Smooth muscle cell (in vitro differentiated cells): ENCODE results near the gene PEMT. TPM values are rescaled to one million over a fixed set of nuclear protein-coding genes. Genes with fewer than 3 reads are reported as not detected.

Experiments
- DNase-seq: peaks from one replicate; lab custom pipeline; 2025; ENCODE audit not compliant: unreplicated experiment; lab: John Stamatoyannopoulos, UW
- H2AFZ ChIP-seq: fragments of 200-600 bp; sonication (generic); 2 replicates; pipeline ENCODE4 v1.6.0; 2016; ENCODE audit warnings: antibody characterized with exemption, low read depth, mild to moderate bottlenecking
- H3F3A ChIP-seq: fragments of 200-600 bp; sonication (generic); 2 replicates; pipeline ENCODE4 v1.6.0; 2017; ENCODE audit warnings: antibody characterized with exemption, low read depth
- H3K27ac ChIP-seq: fragments of 200-600 bp; sonication (generic); 2 replicates; pipeline ENCODE4 v1.5.1; 2016; ENCODE audit warnings: low read depth, mild to moderate bottlenecking
- H3K27me3 ChIP-seq: fragments of 200-600 bp; sonication (generic); 2 replicates; pipeline ENCODE4 v1.6.1; 2016; ENCODE audit warnings: low read depth, mild to moderate bottlenecking
- H3K36me3 ChIP-seq: fragments of 200-600 bp; sonication (generic); 2 replicates; pipeline ENCODE4 v1.5.1; 2016; ENCODE audit warnings: low read depth
- H3K4me1 ChIP-seq: fragments of 200-600 bp; sonication (generic); 2 replicates; pipeline ENCODE4 v1.5.1; 2016; ENCODE audit warnings: low read depth
- H3K4me2 ChIP-seq: fragments of 200-600 bp; sonication (generic); 2 replicates; pipeline ENCODE4 v1.6.0; 2016; ENCODE audit warnings: mild to moderate bottlenecking
- H3K4me3 ChIP-seq: fragments of 200-600 bp; sonication (generic); 2 replicates; pipeline ENCODE4 v1.5.1; 2016; ENCODE audit warnings: mild to moderate bottlenecking
- H3K79me2 ChIP-seq: fragments of 200-600 bp; sonication (generic); 2 replicates; pipeline ENCODE4 v1.6.0; 2016; ENCODE audit warnings: low read depth, mild to moderate bottlenecking
- H3K9ac ChIP-seq: fragments of 200-600 bp; sonication (generic); 2 replicates; pipeline ENCODE4 v1.6.0; 2016; ENCODE audit warnings: low read depth
- H3K9me3 ChIP-seq: fragments of 200-600 bp; sonication (generic); replicated peaks from 2 replicates; pipeline ENCODE4 v1.5.1; 2016; ENCODE audit warnings: low read depth
- H4K20me1 ChIP-seq: fragments of 200-600 bp; sonication (generic); 2 replicates; pipeline ENCODE4 v1.6.0; 2016; ENCODE audit warnings: low read depth
- WGBS: methylation state at CpG from one replicate; pipeline ENCODE4 v1.1.7; 2016; ENCODE audit warnings: low lambda C conversion rate; 5-methylcytosine and 5-hydroxymethylcytosine counted together
- polyA plus RNA-seq: library from polyadenylated mRNA; unstranded; fragments of >200 nt; fragmentation: Nextera tagmentation; extraction: Ambion mirVana; gene quantifications from 2 replicates; pipeline ENCODE4 v1.2.1, GENCODE V29; 2016
- total RNA-seq: library from RNA; depleted of rRNA; stranded (reverse); fragments of >200 nt; gene quantifications from 2 replicates; pipeline ENCODE4 v1.2.3, GENCODE V29; 2014
- TF ChIP-seq, protein P1 (sequence below): fragments of 200-600 bp; sonication (generic); IDR thresholded peaks from 2 replicates; pipeline ENCODE4 v1.5.1; 2017; ENCODE audit warnings: borderline replicate concordance, mild to moderate bottlenecking, antibody characterized with exemption; ENCODE audit not compliant: insufficient read depth, poor library complexity, severe bottlenecking

Gene PEMT
- total and polyA plus RNA-seq, 2 experiments from 2014 or later = 43.8 to 69.9 TPM

DNA sequence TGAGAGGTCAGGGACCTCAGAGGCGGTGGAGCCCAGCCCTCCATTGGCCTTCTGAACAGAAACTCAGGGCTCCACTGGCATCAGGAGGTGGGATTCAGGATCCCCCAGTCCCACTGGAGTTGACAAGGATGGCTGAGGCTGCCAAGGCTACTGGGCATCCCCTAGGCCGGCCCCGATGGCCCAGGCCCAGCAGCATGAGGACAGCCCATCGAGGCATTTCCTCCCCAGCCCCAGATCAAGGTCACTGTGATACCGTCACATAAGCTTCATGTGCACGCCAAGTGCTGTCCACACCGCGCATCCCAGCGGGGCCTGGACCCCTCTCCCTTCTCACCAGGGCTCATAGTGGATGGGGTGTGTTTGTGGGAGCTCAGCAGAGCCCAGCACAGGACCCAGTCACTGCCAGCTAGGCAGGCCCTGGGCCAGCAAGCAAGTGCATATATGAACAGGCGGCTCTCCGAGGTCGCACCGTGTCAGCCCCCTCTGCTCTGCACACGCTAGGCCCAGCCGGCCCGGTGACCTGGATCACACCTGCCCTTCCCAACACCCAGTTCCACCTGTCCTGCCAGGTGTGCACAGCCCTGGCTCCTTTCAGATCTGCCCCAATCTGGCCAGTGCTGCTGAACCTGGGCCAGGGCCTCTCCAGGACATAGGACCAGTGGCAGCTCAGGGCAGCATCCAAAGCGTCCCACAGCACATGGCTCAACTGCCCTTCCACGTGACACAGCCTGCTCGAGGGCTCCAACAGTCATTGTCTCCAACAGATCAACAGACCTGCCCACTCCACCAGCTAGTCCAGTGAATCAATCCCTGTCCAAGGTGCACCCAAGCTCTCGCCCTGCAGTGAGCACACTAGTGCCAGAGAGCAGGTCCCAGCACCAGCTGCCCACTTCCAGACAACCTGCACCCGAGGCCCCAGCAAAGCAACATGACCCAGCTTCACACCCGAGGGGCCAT is 62.5 kb downstream of the PEMT start:
- Histone ChIP-seq H3K36me3 (no peaks in the 10 kb centered on the region), H3K4me2 (no peak overlapping the region), H3K79me2 (no peaks in the 10 kb centered on the region), H3K4me1 (no peaks in the 10 kb centered on the region), H3K27me3 (no peaks in the 10 kb centered on the region), H3K9me3 (no peaks in the 10 kb centered on the region), H3F3A (no peaks in the 10 kb centered on the region), H3K4me3 (no peak overlapping the region), H3K27ac (no peak overlapping the region), H4K20me1 (peaks cover 4% of the 10 kb centered on the region), H2AFZ (no peak overlapping the region), H3K9ac (no peak overlapping the region)
- TF ChIP-seq, protein P1, sequence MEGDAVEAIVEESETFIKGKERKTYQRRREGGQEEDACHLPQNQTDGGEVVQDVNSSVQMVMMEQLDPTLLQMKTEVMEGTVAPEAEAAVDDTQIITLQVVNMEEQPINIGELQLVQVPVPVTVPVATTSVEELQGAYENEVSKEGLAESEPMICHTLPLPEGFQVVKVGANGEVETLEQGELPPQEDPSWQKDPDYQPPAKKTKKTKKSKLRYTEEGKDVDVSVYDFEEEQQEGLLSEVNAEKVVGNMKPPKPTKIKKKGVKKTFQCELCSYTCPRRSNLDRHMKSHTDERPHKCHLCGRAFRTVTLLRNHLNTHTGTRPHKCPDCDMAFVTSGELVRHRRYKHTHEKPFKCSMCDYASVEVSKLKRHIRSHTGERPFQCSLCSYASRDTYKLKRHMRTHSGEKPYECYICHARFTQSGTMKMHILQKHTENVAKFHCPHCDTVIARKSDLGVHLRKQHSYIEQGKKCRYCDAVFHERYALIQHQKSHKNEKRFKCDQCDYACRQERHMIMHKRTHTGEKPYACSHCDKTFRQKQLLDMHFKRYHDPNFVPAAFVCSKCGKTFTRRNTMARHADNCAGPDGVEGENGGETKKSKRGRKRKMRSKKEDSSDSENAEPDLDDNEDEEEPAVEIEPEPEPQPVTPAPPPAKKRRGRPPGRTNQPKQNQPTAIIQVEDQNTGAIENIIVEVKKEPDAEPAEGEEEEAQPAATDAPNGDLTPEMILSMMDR = no peak
- 92% methylated on average over 21 of the region's 22 CpGs for WGBS
- no peak for DNase-seq

DNA sequence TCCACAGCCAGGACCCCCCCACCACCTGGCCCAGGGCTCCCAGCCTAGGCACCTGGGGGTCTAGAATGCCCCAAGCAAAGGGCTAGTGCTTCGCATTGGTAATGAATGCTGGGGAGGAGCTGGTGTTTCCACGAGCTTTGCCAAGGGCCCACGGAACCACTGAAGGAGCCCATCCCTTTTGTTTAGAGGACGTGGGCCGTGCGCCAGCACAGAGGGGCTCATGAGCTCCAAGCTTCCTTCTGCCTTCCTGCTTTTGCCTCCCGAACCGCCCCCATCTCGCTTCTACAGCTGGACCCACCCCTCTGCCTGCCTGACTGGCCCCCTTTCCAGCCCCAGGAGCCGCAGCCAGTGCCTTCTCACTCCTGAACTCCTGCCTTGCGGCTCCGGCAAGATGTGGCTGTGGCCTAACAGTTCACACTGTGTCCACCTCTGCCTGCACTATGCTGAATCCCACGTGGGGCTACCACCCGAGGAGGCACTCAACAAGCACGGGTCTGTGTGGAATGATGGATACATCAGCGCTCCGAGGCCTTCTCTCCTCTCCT is 63.5 kb downstream of the PEMT start:
- Histone ChIP-seq H3K4me3 (no peak overlapping the region), H2AFZ (no peak overlapping the region), H3K9me3 (no peaks in the 10 kb centered on the region), H3F3A (no peaks in the 10 kb centered on the region), H3K27ac (no peak overlapping the region), H3K4me2 (no peak overlapping the region), H4K20me1 (peaks cover 4% of the 10 kb centered on the region), H3K79me2 (no peaks in the 10 kb centered on the region), H3K4me1 (no peaks in the 10 kb centered on the region), H3K27me3 (no peaks in the 10 kb centered on the region), H3K9ac (no peak overlapping the region), H3K36me3 (no peaks in the 10 kb centered on the region)
- no peak for DNase-seq
- TF ChIP-seq, protein P1 = no peak
- WGBS = 96% methylated on average over 17 of the region's 17 CpGs

DNA sequence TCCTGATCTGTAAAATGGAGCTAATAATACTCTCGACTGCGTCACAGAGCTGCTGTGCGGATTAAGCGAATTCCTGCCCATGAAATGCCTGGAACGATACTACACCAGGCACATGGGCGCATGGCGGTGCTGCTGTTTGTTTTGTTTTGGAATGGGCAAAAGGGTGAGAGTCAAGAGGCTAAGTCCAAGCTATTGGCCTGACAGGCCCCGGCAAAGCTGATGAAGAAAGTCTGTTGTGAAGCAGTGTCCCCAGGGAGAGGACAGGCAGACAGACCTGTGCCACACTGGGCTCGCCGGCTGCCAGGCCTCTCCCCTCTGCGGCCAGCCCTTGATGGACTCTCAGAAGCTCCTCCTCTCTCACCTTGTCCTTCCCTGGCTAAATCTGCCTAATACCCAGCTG is 64.0 kb downstream of the PEMT start:
- H3K27me3 ChIP-seq = no peaks in the 10 kb centered on the region
- H3K9me3 ChIP-seq = no peaks in the 10 kb centered on the region
- H3K9ac ChIP-seq = no peak overlapping the region
- WGBS = 96% methylated on average over 11 of the region's 11 CpGs
- no peak overlapping the region for H2AFZ ChIP-seq
- DNase-seq = no peak
- no peak overlapping the region for H3K27ac ChIP-seq
- H3F3A ChIP-seq = no peaks in the 10 kb centered on the region
- no peaks in the 10 kb centered on the region for H3K79me2 ChIP-seq
- no peak overlapping the region for H3K4me3 ChIP-seq
- no peaks in the 10 kb centered on the region for H3K4me1 ChIP-seq
- no peak overlapping the region for H3K4me2 ChIP-seq
- TF ChIP-seq, protein P1 = no peak
- peaks cover 4% of the 10 kb centered on the region for H4K20me1 ChIP-seq
- no peaks in the 10 kb centered on the region for H3K36me3 ChIP-seq
